SK-N-SH (cell line): ENCODE results near the gene PRKCH. TPM values are rescaled to one million over a fixed set of nuclear protein-coding genes. Genes with fewer than 3 reads are reported as not detected.

Source experiments
- CTCF ChIA-PET: fragments of 300-600, 350-600 bp; formaldehyde crosslinking; extraction: SDS; loops from one replicate; lab custom pipeline; 2021; lab: Yijun Ruan, JAX
- POLR2A ChIA-PET: fragments of 350-600 bp; sonication (Branson Sonifier 250); formaldehyde crosslinking; extraction: SDS; loops from one replicate; lab custom pipeline; 2020; ENCODE audit warnings: antibody characterized with exemption, inconsistent platforms; lab: Yijun Ruan, JAX
- DNase-seq: peaks from one replicate; pipeline ENCODE4 v3.0.0; 2012
- H2AFZ ChIP-seq: fragments of 200-600 bp; sonication (generic); 2 replicates; pipeline ENCODE4 v1.8.1; 2016; ENCODE audit warnings: antibody characterized with exemption, mild to moderate bottlenecking, low read depth
- H3F3A ChIP-seq: fragments of 200-600 bp; sonication (generic); replicated peaks from 2 replicates; pipeline ENCODE3; 2016; ENCODE audit warnings: antibody characterized with exemption, mild to moderate bottlenecking; ENCODE audit not compliant: insufficient read depth
- H3K27ac ChIP-seq, 2 experiments: fragments of 200-500 bp in 1 of 2; fragments of 200-600 bp in 1 of 2; sonication (Bioruptor generic) in 1 of 2; sonication (generic), shearing (Covaris generic) in 1 of 2; 2 replicates each; pipeline versions ENCODE4 v1.5.1 to v1.6.1; 2014 to 2016; ENCODE audit warnings: low read depth in 2 of 2, inconsistent platforms in 1 of 2, low read length in 1 of 2, mild to moderate bottlenecking in 1 of 2, mixed read lengths in 1 of 2
- H3K27me3 ChIP-seq: fragments of 200-600 bp; sonication (generic), shearing (Covaris generic); 2 replicates; pipeline ENCODE4 v1.6.1; 2016; ENCODE audit warnings: mixed run types; ENCODE audit not compliant: insufficient read depth
- H3K36me3 ChIP-seq, 2 experiments: fragments of 200-500 bp in 1 of 2; fragments of 200-600 bp in 1 of 2; sonication (Bioruptor generic) in 1 of 2; sonication (generic) in 1 of 2; replicated peaks in 1 of 2; 2 replicates each; pipeline versions ENCODE3 to v1.5.1; 2014 to 2016; ENCODE audit warnings: low read length in 1 of 2, mild to moderate bottlenecking in 1 of 2; ENCODE audit not compliant: insufficient read depth in 2 of 2, control insufficient read depth in 1 of 2
- H3K4me1 ChIP-seq, 2 experiments: fragments of 200-500 bp in 1 of 2; fragments of 200-600 bp in 1 of 2; sonication (Bioruptor generic) in 1 of 2; sonication (generic), shearing (Covaris generic) in 1 of 2; 2 replicates each; pipeline versions ENCODE4 v1.5.1 to v1.6.1; 2014 to 2016; ENCODE audit warnings: low read depth in 1 of 2, low read length in 1 of 2, mixed run types in 1 of 2; ENCODE audit not compliant: insufficient read depth in 2 of 2, control insufficient read depth in 1 of 2
- H3K4me2 ChIP-seq: fragments of 200-600 bp; sonication (generic), shearing (Covaris generic); 2 replicates; pipeline ENCODE4 v1.6.1; 2017; ENCODE audit warnings: mixed run types
- H3K4me3 ChIP-seq, 2 experiments: fragments of 200-500 bp in 1 of 2; fragments of 200-600 bp in 1 of 2; sonication (Bioruptor generic) in 1 of 2; sonication (generic), shearing (Covaris generic) in 1 of 2; 2 replicates each; pipeline versions ENCODE4 v1.5.1 to v1.8.1; 2014 to 2016; ENCODE audit warnings: low read depth in 2 of 2, inconsistent platforms in 1 of 2, low read length in 1 of 2, mild to moderate bottlenecking in 1 of 2, mixed read lengths in 1 of 2, moderate library complexity in 1 of 2
- H3K79me2 ChIP-seq: fragments of 200-600 bp; sonication (generic); 2 replicates; pipeline ENCODE4 v1.8.1; 2017; ENCODE audit warnings: mild to moderate bottlenecking; ENCODE audit not compliant: insufficient read depth
- H3K9ac ChIP-seq: fragments of 200-600 bp; sonication (generic); 2 replicates; pipeline ENCODE4 v1.6.1; 2017; ENCODE audit warnings: mixed run types
- H3K9me2 ChIP-seq: fragments of 200-600 bp; sonication (generic); 2 replicates; pipeline ENCODE4 v1.6.1; 2017; ENCODE audit warnings: mixed run types
- H3K9me3 ChIP-seq: fragments of 200-600 bp; sonication (generic); 2 replicates; pipeline ENCODE4 v1.6.1; 2017; ENCODE audit warnings: mixed run types, mild to moderate bottlenecking, moderate library complexity
- H4K20me1 ChIP-seq: fragments of 200-600 bp; sonication (generic); 2 replicates; pipeline ENCODE4 v1.6.1; 2017; ENCODE audit warnings: mild to moderate bottlenecking, mixed run types; ENCODE audit not compliant: insufficient read depth
- CHD2 ChIP-seq: fragments of 150-350 bp; IDR thresholded peaks from 2 replicates; pipeline ENCODE4 v1.6.1; 2018; ENCODE audit warnings: low read length; ENCODE audit not compliant: partially characterized antibody
- EP300 ChIP-seq, 2 experiments: IDR thresholded peaks; 2 replicates each; pipeline versions ENCODE4 v1.4.0 to v1.6.1; 2012; ENCODE audit warnings: borderline replicate concordance in 1 of 2, low read depth in 1 of 2, low read length in 1 of 2
- FOXJ3 ChIP-seq: sonication (generic); formaldehyde crosslinking; IDR thresholded peaks from 2 replicates; pipeline ENCODE4 v1.5.1; 2020; ENCODE audit warnings: mild to moderate bottlenecking, missing genetic modification reagents
- JUND ChIP-seq: IDR thresholded peaks from 2 replicates; pipeline ENCODE4 v1.4.0; 2012
- NFIC ChIP-seq: IDR thresholded peaks from 2 replicates; pipeline ENCODE4 v1.4.0; 2012; ENCODE audit warnings: borderline replicate concordance
- NRF1 ChIP-seq: IDR thresholded peaks from 2 replicates; pipeline ENCODE4 v1.6.1; 2012; ENCODE audit warnings: low read depth, mild to moderate bottlenecking, low read length
- POLR2AphosphoS5 ChIP-seq: IDR thresholded peaks from 2 replicates; pipeline ENCODE4 v1.6.1; 2012; ENCODE audit warnings: low read depth, low read length
- RFX5 ChIP-seq: IDR thresholded peaks from 2 replicates; pipeline ENCODE4 v1.6.1; 2012; ENCODE audit warnings: mild to moderate bottlenecking, improper control_type of control experiment, low read length
- SIN3A ChIP-seq: IDR thresholded peaks from 2 replicates; pipeline ENCODE4 v1.6.1; 2012; ENCODE audit warnings: low read depth, mild to moderate bottlenecking, low read length, moderate library complexity, borderline replicate concordance
- SMC3 ChIP-seq: IDR thresholded peaks from 2 replicates; pipeline ENCODE4 v1.6.1; 2012; ENCODE audit warnings: low read depth, low read length, improper control_type of control experiment
- TAF1 ChIP-seq: IDR thresholded peaks from 2 replicates; pipeline ENCODE4 v1.6.1; 2012; ENCODE audit warnings: low read depth, mild to moderate bottlenecking, low read length, moderate library complexity, borderline replicate concordance
- TCF12 ChIP-seq: IDR thresholded peaks from 2 replicates; pipeline ENCODE4 v1.4.0; 2012
- TEAD4 ChIP-seq: IDR thresholded peaks from 2 replicates; pipeline ENCODE4 v1.4.0; 2012; ENCODE audit warnings: mild to moderate bottlenecking, borderline replicate concordance; ENCODE audit not compliant: insufficient read depth
- WGBS: methylation state at CpG from one replicate; pipeline ENCODE4 v1.1.6; 2017; ENCODE audit warnings: low lambda C conversion rate; 5-methylcytosine and 5-hydroxymethylcytosine counted together
- polyA plus RNA-seq, 3 experiments: library from polyadenylated mRNA; depleted of rRNA; stranded (reverse); fragments of >200 nt; gene quantifications; 2 replicates each; pipeline ENCODE4 v1.2.3, GENCODE V29; 2012
- TF ChIP-seq, protein P1 (sequence below): IDR thresholded peaks from 2 replicates; pipeline ENCODE4 v1.4.0; 2012; ENCODE audit warnings: low read depth, borderline replicate concordance
- TF ChIP-seq, protein P2 (sequence below): IDR thresholded peaks from 2 replicates; pipeline ENCODE4 v1.4.0; 2012; ENCODE audit warnings: low read depth, borderline replicate concordance
- TF ChIP-seq, protein P3 (sequence below): fragments of 150-350 bp; IDR thresholded peaks from 2 replicates; pipeline ENCODE4 v1.6.1; 2016; ENCODE audit warnings: mild to moderate bottlenecking, low read depth, low read length

Gene PRKCH
- polyA plus RNA-seq, 1 of the 3 experiments (the other 2 are of a cell fraction), result 4.2 TPM

DNA sequence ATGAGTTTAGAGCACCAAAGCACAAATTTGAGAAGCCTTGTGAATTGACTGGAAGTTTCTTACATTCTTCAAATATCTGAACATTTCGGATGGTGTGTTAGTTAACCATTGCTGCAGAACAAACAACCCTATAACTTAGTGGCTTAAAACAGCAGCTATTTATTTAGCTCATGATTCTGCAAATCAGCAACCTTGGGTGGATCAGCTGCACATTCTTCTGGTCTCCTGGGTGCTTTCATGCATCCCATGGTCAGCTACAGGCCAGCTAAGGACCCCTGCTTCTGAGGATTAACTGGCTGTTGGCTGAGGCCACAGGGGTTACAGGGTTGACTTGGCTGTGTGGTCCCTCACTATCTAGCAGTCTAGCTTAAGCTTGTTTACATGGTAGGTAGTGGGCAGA, 260.0 kb downstream of the PRKCH start:
- Histone ChIP-seq H3K79me2 (no peaks in the 10 kb centered on the region), H4K20me1 (no peaks in the 10 kb centered on the region), H3F3A (peaks cover 37% of the 10 kb centered on the region), H2AFZ (no peak overlapping the region), H3K4me1 (peaks cover 40 to 42% of the 10 kb centered on the region in 2 experiments), H3K9me2 (no peaks in the 10 kb centered on the region), H3K9me3 (no peaks in the 10 kb centered on the region), H3K27ac (peak overlapping the region in 1 of 2 experiments; percentile 36; a peak in 1 of 4 replicates), H3K9ac (no peak overlapping the region), H3K4me2 (no peak overlapping the region)
- no peak for DNase-seq
- WGBS, result 65% methylated on average over 1 of the region's 1 CpG
- ChIA-PET CTCF (interaction anchor here (1.0 to 1.7 kb wide), 3 partner anchors 26 to 110 kb away, joined by 3 to 7 read pairs (median 3); no protein-coding TSS in a partner anchor), POLR2A (interaction anchor here (1.4 kb wide), 1 partner anchor 114 kb away, joined by 4 read pairs; the partner anchor contains the start of gene HIF1A)
- TF ChIP-seq, protein P1, sequence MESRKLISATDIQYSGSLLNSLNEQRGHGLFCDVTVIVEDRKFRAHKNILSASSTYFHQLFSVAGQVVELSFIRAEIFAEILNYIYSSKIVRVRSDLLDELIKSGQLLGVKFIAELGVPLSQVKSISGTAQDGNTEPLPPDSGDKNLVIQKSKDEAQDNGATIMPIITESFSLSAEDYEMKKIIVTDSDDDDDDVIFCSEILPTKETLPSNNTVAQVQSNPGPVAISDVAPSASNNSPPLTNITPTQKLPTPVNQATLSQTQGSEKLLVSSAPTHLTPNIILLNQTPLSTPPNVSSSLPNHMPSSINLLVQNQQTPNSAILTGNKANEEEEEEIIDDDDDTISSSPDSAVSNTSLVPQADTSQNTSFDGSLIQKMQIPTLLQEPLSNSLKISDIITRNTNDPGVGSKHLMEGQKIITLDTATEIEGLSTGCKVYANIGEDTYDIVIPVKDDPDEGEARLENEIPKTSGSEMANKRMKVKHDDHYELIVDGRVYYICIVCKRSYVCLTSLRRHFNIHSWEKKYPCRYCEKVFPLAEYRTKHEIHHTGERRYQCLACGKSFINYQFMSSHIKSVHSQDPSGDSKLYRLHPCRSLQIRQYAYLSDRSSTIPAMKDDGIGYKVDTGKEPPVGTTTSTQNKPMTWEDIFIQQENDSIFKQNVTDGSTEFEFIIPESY, result no peak
- TF ChIP-seq TCF12, result no peak
- TF ChIP-seq POLR2AphosphoS5, result no peak
- no peak for TF ChIP-seq JUND
- no peak for TF ChIP-seq TAF1
- TF ChIP-seq, protein P2, sequence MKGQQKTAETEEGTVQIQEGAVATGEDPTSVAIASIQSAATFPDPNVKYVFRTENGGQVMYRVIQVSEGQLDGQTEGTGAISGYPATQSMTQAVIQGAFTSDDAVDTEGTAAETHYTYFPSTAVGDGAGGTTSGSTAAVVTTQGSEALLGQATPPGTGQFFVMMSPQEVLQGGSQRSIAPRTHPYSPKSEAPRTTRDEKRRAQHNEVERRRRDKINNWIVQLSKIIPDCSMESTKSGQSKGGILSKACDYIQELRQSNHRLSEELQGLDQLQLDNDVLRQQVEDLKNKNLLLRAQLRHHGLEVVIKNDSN, result no peak
- TF ChIP-seq SMC3, result no peak
- TF ChIP-seq RFX5, result no peak
- no peak for TF ChIP-seq EP300 (IDR thresholded peaks at IDR 0.05; ENCODE audit: borderline replicate concordance in 1 of 2, low read depth in 1 of 2, low read length in 1 of 2)
- TF ChIP-seq, all 33 proteins: peak for 0
- no peaks in the 10 kb centered on the region for H3K27me3 ChIP-seq
- H3K4me3 ChIP-seq, result no peak overlapping the region
- H3K36me3 ChIP-seq, result no peaks in the 10 kb centered on the region

DNA sequence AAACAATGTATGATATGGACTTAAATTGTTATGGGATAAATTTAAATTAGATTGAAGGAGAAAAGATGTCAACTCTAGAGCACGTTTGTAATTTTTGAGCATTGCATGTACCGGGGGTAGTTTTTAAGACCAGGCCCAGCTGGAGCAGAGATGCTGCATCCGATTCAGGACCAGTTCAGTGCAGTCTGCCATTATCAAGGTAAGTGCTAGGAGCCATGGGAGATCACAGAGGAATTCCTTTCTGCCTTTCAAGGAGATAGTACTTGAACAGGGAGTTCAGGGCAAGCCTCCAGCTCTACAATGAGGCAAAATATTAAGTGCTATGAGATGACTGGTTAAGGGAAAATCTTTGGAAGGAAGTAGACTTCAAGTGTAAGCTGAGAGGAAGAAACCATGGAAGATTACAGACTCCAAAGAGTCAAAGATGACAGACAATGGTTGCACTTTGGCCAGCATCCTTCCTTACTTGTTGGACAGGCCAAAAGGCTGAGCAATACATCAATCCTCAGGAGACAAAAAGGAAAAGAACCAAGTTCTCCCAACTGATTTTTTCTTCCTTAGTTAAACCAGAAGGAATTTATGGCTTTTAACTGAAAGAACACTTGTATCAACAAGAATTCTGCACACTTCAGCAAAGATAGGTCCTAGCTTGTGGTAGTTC, 260.7 kb downstream of the PRKCH start:
- H3K4me2 ChIP-seq, result no peak overlapping the region
- no peak overlapping the region for H2AFZ ChIP-seq
- TF ChIP-seq, protein P3, sequence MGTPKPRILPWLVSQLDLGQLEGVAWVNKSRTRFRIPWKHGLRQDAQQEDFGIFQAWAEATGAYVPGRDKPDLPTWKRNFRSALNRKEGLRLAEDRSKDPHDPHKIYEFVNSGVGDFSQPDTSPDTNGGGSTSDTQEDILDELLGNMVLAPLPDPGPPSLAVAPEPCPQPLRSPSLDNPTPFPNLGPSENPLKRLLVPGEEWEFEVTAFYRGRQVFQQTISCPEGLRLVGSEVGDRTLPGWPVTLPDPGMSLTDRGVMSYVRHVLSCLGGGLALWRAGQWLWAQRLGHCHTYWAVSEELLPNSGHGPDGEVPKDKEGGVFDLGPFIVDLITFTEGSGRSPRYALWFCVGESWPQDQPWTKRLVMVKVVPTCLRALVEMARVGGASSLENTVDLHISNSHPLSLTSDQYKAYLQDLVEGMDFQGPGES, result no peak
- no peak for TF ChIP-seq FOXJ3 (CRISPR knock-in tag)
- TF ChIP-seq SIN3A, result no peak
- no peak for TF ChIP-seq TEAD4
- TF ChIP-seq, protein P2, result no peak
- no peak for TF ChIP-seq EP300 (IDR thresholded peaks at IDR 0.05; ENCODE audit: borderline replicate concordance in 1 of 2, low read depth in 1 of 2, low read length in 1 of 2)
- no peak for TF ChIP-seq CHD2
- TF ChIP-seq POLR2AphosphoS5, result no peak
- TF ChIP-seq NRF1, result no peak
- no peak for TF ChIP-seq NFIC
- TF ChIP-seq, protein P1, result no peak
- no peak for TF ChIP-seq SMC3

More for the DNA sequence above, 260.7 kb downstream of the PRKCH start:
- no peak for DNase-seq
- H3K4me1 ChIP-seq, result peaks cover 39 to 48% of the 10 kb centered on the region in 2 experiments
- 88% methylated on average over 3 of the region's 3 CpGs for WGBS
- H3K4me3 ChIP-seq, result no peak overlapping the region
- no peaks in the 10 kb centered on the region for H3K9me3 ChIP-seq
- no peaks in the 10 kb centered on the region for H3K36me3 ChIP-seq
- no peak overlapping the region for H3K9ac ChIP-seq
- no peaks in the 10 kb centered on the region for H3K79me2 ChIP-seq
- no peaks in the 10 kb centered on the region for H3K9me2 ChIP-seq
- H4K20me1 ChIP-seq, result no peaks in the 10 kb centered on the region
- ChIA-PET CTCF (interaction anchor here (1.0 to 1.7 kb wide), 2 partner anchors 107 to 111 kb away, joined by 3 to 7 read pairs; no protein-coding TSS in a partner anchor), POLR2A (interaction anchor here (1.4 kb wide), 1 partner anchor 113 kb away, joined by 4 read pairs; the partner anchor contains the start of gene HIF1A)
- 0 out of 4 replicates have a peak overlapping the region, but pooled peaks of 1 of the 2 experiments have one; percentile 33 for H3K27ac ChIP-seq
- peaks cover 45% of the 10 kb centered on the region for H3F3A ChIP-seq
- no peaks in the 10 kb centered on the region for H3K27me3 ChIP-seq
